GM20431 (cell line): ENCODE results near the gene AMN1.

Experiments used
- in situ Hi-C: fragments of 300-500 bp; cut with MseI, MboI; formaldehyde crosslinking; loops from one replicate; pipeline ENCODE4 v1.15.0; 2020; ENCODE audit warnings: low sequenced_read_pairs; ENCODE audit not compliant: unreplicated experiment

The AMN1 gene

DNA sequence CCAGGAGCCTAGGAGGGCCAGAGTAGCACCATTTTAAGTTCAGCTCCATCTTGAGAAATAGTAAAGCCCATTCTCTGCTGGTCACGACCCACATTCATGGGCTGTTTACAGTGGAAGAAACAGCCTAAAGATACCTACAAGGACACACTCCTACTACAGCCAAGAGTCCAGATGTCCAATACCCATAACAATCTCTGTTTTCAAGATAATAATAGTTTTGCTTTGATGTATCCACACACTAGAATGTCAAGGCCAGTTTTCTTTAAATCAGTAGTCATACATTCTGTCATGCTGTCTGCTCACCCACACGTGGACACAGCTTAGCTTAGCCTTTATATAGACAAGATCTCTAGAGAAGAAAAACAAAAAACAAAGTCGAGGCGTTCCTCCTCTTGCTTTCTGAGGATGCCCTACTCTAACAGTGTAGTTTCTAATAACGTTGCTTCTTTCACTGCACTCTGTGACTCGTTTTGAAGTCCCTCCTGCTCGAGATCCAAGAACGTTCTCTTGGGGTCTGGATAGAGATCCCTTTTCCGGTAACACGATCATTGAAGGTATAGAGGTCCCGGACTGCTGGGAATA, 87.2 kb downstream of the AMN1 start:
- in situ Hi-C loops, result loop anchor here (10.0 to 25.0 kb wide), 2 partner anchors 237 to 379 kb away; no protein-coding TSS in a partner anchor

DNA sequence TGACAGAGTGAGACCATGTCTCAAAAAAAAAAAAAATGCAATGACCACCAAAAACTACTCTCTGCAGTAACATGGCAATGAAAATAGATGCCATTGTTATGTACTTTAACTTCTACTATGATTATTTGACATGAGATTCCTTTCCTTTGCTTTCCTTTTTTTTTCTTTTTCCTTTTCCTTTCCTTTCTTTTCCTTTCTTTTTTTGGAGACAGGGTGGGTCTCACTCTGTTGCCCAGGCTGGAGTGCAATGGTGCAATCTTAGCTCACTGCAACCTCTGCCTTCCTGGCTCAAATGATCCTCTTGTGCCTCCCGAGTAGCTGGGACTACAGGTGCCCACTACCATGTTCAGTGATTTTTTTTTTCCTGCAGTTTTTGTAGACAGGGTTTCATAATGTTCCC, 94.2 kb downstream of the AMN1 start:
- in situ Hi-C loops, result loop anchor here (25.0 kb wide), 1 partner anchor 372 kb away; no protein-coding TSS in a partner anchor

DNA sequence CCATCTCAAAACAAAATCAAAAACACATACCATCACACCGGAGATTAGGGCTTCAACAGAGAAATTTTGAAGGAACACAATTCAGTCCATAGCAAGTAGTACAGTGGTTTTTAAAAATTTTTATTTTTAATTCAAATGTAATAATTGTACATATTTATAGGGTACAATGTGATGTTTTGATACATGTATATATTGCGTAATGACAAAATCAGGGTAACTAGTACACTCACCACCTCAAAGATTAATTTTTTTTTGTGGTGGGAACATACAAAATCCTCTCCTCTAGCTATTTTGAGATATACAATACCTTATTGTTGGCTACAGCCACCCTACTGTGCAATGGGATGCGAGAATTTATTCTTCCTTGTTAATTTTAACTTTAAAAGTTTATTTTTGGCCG, 95.4 kb downstream of the AMN1 start:
- in situ Hi-C loops, result loop anchor here (25.0 kb wide), 1 partner anchor 371 kb away; no protein-coding TSS in a partner anchor

DNA sequence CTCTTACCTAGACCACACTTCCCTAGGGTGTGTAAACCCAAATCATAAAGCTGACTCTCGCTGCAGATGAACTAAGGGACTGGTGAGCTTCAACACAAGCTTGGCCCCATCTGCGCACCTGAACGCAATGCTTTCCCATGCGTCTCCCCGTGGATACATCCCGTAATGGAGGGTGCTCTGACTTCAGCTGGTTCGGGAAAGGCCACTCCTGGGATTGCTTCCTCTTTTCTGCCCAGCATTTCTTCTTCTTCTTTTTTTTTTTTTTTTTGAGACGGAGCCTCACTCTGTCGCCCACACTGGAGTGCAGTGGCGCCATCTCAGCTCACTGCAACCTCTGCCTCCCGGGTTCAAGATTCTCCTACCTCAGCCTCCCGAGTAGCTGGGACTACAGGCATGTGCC, 97.0 kb downstream of the AMN1 start:
- in situ Hi-C loops, result loop anchor here (25.0 kb wide), 1 partner anchor 370 kb away; no protein-coding TSS in a partner anchor

DNA sequence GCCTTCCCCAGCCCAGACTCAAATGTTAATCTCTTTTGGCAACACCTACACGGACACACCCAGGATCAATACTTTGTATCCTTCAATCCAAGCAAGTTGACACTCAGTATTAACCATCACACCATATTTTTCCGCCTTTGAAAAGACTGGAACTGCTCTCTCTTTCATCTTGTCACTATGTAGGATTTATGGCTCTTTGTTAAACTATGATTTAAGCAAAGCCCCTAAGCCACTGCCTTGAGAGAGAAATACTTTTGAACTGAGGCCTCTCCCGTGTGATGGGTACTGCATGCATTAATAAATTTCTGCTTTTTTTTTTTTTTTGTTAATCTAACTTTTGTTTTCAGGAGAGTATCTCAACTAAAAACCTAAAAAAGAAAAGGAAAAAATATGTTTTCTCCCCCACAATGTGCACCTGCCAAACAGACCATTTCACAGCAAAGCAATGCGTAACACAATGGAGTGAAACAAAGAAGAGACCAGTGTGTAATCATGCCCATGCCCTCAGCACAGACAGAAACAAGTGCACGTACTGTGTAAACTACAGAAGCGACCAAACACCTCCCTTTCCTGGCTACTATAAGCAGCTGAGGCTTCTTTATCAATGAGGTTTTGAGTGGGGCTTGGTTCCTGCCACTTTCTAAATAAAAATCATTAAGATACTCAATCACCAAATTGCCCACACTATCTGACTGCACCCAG, 97.6 kb downstream of the AMN1 start:
- in situ Hi-C loops, result loop anchor here (25.0 kb wide), 1 partner anchor 369 kb away; no protein-coding TSS in a partner anchor

DNA sequence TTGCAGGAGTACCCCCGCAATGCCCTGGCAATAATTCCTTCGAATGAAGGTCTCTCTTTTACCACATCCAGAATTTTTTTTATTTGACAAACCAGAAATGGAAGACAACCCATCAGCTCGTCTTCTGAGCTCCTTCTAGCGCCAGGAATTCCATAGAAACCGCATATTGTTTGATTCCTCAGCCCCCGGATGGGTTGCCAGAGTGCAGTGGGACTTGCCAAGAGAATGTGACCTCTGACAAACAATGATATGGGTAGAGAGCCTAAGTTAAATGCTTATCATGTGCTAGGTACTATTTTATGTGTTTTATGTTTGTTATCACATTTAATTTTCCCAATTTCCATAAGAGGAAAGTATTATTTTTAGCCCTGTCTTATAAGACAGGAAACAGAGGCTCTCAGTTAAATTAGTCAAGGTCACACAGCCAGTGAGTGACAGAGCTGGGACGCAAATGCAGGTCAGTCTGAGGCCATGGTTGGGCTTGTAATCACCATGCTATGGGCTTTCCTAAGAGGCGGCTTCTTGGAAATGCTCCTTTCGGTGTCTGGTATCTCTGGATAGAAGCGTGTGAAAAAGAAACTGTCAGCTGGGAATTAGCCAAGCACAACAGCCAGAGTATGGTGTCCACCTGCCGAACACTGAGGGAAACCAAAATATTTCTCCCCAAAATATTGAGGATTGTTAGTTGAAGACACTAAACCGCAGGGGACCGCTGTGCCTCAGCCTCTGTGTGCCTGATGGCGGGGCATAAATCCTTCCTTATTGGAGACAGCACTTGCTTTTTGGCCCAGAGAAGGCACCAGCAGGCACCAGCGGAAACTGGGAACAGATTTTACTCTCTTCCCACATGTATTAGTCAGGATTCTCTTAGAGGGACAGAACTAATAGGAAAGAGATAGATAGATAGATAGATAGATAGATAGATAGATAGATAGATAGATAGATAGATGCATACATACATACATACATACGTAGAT, 98.8 kb downstream of the AMN1 start:
- in situ Hi-C loops, result loop anchor here (25.0 kb wide), 1 partner anchor 368 kb away; no protein-coding TSS in a partner anchor

DNA sequence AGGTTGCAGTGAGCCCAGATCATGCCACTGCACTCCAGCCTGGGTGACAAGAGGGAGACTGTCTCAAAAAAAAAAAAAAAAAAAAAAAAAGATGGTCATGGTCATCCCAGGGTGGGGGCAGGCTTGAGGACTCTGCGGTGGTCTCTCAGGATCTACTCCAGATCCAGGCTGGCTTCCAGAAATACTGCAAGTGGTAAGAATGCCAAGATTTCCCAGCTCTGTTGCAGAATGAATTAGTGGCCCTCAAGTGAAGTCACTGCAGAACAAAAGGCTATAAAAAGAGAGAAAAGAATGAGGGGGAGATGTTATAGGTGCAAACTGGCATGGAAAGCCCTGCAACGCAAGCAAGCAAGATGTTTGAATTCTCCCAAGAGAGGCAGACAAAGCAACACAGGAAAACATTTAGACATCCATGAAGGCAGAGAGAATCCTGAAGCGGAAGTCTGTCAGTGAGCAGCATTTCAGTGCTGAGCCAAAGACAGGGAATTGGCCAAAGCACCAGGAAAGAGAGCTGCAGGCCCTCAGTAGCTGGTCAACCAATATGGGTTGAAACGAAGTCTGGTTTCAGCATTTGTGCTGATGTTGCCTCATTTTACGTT, 101.3 kb downstream of the AMN1 start:
- in situ Hi-C loops, result loop anchor here (25.0 kb wide), 1 partner anchor 365 kb away; no protein-coding TSS in a partner anchor

DNA sequence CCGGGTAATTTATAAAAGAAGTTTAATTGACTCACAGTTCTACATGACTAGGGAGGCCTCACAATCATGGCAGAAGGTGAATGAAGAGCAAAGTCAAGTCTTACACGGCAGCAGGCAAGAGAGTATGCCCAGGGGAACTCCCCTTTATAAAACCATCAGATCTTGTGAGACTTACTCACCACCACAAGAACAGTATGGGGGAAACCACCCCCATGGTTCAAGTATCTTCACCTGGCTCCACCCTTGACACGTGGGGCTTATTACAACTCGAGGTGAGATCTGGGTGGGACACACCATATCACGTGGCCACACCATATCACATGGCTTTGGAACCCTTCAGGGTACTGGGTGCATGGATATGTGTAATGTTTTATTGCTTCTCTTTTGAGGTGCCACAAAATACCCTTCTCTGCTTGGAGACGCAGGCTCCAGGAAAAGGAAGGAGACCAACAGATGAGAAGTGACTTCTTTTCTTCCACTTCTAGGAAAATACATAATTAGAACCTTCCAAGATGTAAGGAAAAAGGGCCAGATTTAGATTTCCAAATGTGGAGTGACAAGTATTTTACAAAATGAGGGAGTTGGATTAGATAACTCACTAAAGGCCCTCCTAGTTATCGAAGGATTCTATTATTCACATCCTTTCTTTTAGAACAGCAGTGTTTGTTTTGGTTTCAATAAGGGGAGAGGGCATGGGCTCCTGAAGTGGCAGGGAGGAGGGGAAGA, 102.4 kb downstream of the AMN1 start:
- in situ Hi-C loops, result loop anchor here (25.0 kb wide), 1 partner anchor 364 kb away; no protein-coding TSS in a partner anchor

DNA sequence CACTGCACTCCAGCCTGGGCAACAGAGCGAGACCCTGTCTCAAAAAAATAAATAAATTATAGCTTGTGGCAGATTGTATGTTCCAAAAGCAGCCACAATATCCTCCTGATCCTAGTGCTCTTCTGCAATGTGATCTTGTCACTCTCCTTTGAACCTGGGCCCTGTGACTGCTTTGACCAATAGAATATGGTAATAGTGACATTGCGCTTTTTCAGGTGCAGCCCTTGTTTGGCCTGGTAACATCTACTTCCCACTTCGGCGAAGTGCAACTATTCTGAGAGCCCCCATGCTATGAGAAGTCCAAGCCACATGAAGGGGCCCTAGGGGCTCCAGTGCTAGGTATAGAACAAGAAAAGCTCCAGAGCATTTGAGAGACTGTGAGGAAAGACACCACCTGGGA, 106.8 kb downstream of the AMN1 start:
- in situ Hi-C loops, result no loop called here
